Stimulated activated CD8-positive, alpha-beta memory T cell treated with anti-CD3 and anti-CD28 coated beads, Interleukin-7, amount 100 ng/mL, for 48 hours (primary cell): Measurements from ENCODE around the gene RANBP10.

Source experiments
- DNase-seq, 2 donors: peaks; one replicate each; pipeline ENCODE4 v3.0.0-alpha.2; 2020; ENCODE audit warnings: low read depth in 1 of 2; ENCODE audit errors: extremely low read depth in 1 of 2

The RANBP10 gene

GRCh38 chr16:67828651-67829050, 22.3 kb upstream of the RANBP10 start:
- DNase-seq = no peak

DNA sequence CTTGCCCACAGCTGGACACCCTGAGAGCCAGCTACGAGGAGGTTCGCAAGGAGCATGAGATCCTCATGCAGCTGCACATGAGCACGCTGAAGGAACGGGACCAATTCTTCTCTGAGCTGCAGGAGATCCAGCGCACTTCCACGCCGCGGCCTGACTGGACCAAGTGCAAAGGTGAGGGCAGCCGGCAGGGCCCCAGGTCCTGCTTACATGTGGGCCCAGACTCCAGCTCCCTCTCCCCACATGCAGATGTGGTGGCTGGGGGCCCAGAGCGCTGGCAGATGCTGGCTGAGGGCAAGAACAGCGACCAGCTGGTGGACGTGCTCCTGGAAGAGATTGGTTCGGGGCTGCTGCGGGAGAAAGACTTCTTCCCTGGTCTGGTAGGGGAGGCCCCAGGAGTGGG, 19.5 kb upstream of the RANBP10 start:
- DNase-seq = no peak

GRCh38 chr16:67825119-67825518, 18.8 kb upstream of the RANBP10 start:
- DNase-seq = no peak

- DNase-seq = no peak
These were observed 16.2 kb upstream of the RANBP10 start for GRCh38 chr16:67822511-67822910.

DNA sequence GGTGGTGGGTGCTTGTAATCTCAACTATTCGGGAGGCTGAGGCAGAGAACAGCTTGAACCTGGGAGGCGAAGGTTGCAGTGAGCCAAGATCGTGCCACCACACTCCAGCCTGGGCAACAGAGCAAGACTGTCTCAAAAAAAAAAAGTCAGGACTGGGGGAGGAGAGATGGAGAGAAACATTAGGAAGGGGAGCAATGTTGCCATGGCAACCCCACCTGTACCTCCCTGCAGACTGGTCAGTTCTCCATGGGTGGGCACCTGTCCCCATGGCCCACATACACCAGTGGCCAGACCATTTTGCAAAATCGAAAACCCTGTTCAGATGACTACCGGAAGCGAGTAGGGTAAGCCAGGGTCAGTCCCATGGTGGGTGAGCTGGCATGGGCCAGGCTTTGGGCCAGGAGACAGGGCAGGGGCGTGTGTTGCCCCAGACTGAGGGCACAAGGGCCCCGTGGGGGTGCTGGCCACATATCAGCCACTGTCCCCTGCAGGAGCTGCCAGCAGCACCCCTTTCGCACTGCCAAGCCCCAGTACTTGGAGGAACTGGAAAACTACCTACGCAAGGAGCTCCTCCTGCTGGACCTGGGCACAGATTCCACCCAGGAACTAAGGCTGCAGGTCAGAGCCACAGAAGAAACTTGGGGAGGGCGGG, 14.4 kb upstream of the RANBP10 start:
- no peak for DNase-seq

DNA sequence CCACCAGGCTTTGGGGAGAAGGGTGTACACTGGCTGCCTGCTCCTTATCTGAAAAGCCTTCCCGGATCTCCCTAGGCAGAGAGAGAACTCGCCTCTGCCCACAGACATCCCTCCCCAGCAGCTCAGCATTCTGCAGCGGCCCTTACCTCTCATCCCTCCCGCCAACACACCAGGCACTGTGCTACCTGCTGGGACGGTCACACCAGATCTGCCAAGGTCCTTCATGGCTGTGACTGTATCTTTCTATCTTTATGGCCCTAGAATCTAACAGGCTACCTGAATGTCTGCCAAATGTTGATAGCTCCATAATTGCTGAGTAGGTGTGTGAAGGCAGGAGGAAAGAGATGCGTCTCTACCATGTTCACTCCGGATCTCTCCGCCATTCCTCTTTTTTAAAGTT, 8.2 kb upstream of the RANBP10 start:
- DNase-seq = no peak

DNA sequence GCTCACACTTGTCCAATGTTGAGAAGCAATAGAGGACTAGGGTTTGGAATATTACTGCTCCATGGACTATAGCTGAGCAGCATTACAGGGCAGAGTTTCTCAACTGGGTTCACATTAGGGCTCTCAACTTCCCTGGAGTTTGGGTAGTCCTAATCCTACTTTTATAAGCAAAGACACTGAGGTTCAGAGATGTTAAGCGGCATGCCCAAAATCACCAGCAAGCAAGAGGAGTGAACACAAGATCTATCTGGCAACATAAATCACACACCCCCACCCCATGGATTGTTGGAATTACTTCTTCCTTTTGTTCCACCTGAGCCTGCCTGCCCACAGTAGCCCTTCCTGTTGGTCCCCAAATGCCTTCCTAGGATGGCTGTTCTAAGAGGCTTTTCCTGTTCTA, 5.5 kb upstream of the RANBP10 start:
- no peak for DNase-seq

DNA sequence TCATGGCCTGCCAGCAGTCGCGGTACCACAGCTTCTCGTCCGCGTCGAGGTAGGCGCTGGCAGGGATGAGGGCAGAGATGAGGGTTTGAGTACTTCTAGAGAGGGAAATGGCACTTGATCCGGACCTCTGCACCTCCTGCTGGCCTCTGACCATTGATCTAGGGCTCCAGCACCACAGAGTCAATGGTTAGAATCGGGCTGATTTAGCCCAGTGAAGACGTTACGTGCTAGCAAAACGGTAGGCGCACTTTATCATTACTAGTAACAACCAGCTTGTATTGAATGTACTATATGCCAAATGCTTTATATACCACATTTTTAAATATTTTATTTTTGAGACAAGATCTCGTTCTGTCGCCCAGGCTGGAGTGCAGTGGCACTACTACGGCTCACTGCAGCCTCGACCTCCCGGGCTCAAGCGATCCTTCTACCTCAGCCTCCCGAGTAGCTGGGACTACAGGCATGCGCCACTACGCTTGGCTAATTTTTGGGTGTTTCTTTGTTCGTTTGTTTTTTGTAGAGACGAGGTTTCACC, 855 bp upstream of the RANBP10 start:
- no peak for DNase-seq

DNA sequence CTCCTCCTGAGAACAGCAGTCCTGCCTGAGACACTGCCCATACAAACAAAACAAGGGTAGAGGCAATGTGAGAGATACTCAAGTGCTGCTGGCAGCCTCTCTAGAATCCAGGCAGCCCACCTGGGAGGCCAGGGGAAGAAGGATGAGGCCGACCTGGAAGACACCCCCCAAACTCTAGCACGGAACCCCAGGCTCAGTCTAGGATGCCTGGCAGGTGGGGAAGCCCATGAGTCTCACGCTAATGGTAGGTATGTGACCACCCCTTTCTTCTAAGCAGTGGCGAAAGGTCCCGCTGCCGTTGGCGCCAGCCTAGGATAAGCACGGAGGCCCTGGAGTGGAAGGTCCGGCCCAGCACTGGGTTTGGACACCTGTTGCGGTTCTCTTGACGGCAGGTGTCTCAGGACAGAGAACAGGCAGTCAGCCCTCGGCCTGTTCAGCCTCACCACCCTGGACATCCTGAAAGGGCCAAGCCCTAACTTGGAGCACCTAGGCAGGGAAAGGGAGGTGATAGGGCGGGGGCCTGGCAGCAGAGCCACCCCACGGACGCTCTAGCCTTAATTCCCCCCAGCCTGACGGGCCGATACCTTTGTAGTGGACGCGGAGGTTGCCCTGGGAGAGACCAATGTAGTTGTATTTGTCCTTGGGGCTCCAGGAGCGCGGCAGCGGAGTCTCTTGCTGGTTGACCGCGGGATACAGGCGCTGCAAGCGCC, 487 bp downstream of the RANBP10 start:
- no peak for DNase-seq

- DNase-seq = no peak
These were observed 1.4 kb downstream of the RANBP10 start for GRCh38 chr16:67804853-67805542.

DNA sequence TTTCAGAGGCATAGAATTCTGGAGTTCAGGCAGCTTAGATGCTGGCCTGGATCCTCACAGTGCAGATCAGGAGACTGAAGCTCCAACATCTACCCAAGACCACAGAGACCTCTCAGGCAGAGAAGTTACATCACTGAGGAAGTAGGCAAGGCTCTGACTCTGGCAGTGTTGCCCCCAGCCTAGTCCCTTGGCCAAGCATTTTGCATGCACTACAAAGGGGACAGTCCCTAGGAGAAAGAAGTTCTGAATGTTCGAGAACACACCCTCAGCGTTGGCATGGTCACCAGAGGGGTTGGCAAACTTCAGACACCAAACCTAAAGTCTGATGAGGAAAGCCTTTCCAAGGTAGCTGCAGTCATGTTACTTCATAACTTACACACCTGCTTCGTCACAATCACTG, 2.5 kb downstream of the RANBP10 start:
- no peak for DNase-seq

- no peak for DNase-seq
These were observed 4.5 kb downstream of the RANBP10 start for GRCh38 chr16:67801883-67802282.

- DNase-seq = no peak
These were observed 5.1 kb downstream of the RANBP10 start for GRCh38 chr16:67801241-67801640.

DNA sequence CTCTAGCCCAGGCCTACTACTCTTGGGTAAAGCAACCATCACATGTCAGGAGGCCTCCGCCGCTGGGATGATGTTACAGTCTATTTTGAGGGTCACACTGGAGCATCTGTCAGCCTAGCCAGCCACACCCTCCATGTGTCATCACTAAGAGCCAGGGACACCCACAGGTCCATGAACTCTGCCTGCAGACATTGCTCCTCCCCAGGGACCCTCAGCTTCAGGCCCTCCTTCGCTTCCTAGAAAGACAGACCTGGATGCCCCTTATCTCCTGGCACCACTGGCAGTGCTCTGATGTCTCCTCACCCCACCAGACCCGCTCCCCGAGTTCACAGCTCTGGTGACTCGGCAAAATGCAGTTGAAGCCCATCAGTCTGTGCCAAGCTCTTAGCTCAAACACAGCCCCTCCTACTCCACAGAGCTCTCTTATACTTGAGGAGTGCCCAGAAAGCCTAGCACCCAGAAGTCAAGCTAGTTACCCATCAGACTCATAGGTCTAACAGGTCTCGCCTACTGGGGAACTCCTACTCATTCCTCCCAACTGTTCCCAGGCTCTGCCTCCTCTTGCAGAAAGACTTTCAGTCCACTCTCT, 5.9 kb downstream of the RANBP10 start:
- DNase-seq = no peak

DNA sequence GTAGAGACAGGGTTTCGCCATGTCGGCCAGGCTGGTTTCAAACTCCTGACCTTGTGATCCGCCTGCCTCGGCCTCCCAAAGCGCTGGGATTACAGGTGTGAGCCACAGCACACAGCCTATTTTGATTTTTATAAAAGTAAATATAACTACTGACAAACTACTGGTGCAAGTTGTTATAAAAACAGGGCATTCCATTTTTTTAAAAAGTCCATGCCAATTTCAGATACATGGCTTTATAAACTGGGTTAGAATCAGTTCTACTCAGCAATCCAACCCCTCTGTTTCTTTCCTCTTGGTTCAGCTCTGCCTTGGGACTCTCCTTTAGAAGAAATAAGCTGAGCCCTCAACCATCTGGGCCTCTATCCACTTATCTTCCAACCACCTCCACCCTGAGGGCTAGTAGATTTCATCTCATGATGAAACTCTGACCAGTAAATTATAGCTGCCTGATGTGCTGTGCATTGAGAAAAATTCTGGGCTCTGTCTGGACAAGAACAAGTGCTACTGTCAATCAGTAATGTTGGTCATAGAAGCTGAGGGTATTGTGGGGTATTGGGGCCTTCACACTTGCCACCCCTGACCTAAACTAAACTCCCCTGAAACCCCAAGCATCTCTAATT, 10.2 kb downstream of the RANBP10 start:
- no peak for DNase-seq

DNA sequence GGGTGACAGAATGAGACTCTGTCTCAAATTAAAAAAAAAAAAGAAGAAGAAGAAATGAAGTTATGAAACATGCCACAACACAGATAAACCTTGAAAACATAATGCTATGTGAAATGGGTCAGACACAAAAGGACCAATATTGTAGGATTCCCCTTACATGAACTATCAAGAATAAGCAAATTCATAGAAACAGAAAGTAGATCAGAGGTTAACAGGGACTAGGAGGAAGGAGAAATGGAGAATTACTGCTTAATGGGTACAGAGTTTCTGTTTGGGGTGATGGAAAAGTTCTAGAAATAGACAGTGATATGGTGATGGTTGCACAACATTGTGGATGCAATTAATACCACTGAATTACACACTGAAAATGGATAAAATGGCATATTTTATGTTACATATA, 16.3 kb downstream of the RANBP10 start:
- DNase-seq = no peak

DNA sequence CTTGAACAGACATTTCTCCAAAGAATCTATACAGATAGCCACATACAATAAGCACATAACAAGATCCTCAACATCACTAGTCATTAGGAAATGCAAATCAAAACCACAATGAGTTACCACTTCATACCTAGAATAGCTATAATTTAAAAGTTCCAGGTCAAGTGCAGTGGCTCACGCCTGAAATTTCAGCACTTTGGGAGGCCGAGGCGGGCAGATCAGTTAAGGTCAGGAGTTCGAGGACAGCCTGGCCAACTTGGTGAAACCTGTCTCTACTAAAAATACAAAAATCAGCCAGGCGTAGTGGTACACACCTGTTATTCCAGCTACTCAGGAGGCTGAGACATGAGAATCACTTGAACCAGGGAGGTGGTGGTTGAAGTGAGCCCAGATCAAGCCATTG, 19.9 kb downstream of the RANBP10 start:
- DNase-seq = no peak

DNA sequence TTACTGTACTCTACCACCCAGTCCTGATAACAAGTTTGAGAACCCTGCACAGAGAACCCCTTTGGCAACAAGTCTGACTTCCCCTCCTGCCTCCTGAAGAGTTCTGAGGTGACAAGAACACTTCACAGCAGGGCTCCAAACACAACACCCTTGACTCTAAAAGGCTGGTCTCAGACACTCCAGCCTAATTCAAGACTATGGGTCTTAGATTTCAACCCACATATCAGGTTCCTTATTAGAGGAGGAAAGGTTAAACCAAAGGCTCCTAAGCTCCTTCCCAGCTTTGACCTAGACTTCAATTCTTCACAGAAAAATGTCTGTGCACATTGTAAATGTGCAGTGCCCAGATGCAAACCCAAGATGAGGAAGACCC, 23.0 kb downstream of the RANBP10 start:
- no peak for DNase-seq

DNA sequence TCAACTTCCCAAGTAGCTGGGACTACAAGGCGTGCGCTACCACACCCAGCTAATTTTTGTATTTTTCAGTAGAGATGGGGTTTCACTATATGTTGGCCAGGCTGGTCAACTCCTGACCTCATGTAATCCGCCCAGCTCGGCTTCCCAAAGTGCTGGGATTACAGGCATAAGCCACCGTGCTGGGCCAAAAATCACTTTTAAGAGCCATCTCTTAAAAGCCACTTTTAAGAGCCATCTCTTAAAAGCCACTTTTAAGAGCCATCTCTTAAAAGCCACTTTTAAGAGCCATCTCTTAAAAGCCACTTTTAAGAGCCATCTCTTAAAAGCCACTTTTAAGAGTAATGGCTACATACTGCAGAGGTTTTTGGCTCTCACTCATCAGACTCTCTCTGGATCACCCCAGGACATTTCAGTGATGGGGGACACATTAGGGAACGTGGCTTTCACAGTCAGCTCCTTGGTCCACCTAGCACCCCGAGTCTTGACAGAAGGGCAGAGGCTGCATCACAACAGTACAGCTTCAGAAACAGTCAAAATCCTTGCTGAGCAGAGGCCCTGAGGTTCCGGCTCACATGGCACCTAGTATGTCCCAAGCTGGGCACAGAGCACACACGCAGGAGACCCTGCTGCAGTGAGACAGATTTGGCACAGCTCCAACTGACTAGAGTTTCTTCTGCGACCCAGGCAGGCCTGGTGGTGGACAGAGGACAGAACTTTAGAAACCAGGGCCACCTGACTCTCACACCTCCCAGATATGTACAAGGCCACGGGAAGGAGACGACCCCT, 23.6 kb downstream of the RANBP10 start:
- DNase-seq = no peak

- DNase-seq = no peak
These were observed 24.8 kb downstream of the RANBP10 start for GRCh38 chr16:67781565-67781921.
